H7 (cell line): Measurements from ENCODE around the gene WRAP53. TPM values are rescaled to one million over a fixed set of nuclear protein-coding genes. Genes with fewer than 3 reads are reported as not detected.

Source experiments
- DNase-seq: peaks from one replicate; pipeline ENCODE4 v3.0.0; 2012
- H3K27me3 ChIP-seq: 2 replicates; pipeline ENCODE4 v1.6.0; 2011; ENCODE audit warnings: mild to moderate bottlenecking, low read length; ENCODE audit not compliant: control insufficient read depth, insufficient read depth
- H3K36me3 ChIP-seq: replicated peaks from 2 replicates; pipeline ENCODE4 v1.5.1; 2011; ENCODE audit warnings: low read length; ENCODE audit not compliant: control insufficient read depth, insufficient read depth
- H3K4me3 ChIP-seq: 2 replicates; pipeline ENCODE4 v1.5.1; 2011; ENCODE audit warnings: low read depth, mild to moderate bottlenecking, control low read depth, low read length, moderate library complexity; ENCODE audit not compliant: insufficient read depth
- total RNA-seq: library from RNA; depleted of rRNA; stranded (reverse); fragments of >200 nt; shearing (Covaris generic); gene quantifications from 2 replicates; pipeline ENCODE4 v1.2.3, GENCODE V29; 2014

WRAP53 gene
- total RNA-seq, 1 experiment from 2014 or later, result 41.3 TPM

- peak; percentile 89 for DNase-seq
- no peak overlapping the region for H3K4me3 ChIP-seq
- peaks cover 11% of the 10 kb centered on the region for H3K27me3 ChIP-seq
- no peaks in the 10 kb centered on the region; the same call in 1 of the 2 replicates for H3K36me3 ChIP-seq
Measured at GRCh38 chr17:7656958-7657609, 31.2 kb upstream of the WRAP53 start.

DNA sequence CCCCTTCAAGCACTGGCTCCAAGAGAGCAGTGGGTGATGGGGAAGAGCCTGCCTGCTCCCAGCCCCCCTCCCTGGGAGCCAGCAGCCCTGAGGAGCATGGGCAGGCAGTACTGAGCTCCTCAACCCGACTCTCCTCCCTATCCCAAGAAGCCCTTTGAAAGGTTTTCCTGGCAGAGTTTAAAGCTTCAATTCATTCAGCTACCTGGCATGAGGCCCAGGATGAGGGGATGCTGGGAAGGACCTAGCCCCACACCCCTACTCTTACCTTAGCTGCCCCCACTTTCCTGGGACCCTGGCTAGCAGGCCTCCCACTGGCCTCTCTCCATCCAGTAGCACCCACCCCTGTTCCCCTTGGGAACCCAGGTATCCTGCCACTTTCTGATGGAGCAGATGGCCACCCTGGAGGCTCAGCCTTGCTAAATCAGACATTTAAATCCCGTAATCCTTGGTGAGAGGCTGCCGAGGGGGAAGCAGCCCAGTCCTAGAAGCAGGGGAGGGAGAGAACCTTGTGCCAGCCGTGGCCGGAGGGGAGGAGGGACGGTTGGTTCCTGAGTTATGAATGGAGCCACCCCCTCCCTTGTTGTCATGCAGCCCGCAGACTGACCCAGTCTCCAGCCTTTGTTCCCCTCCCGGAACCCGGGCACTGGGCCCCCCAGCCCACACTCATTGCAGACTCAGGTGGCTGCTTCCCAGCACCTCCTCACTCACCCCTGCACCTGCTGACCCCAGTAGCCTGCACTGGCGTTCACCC is 20.4 kb upstream of the WRAP53 start:
- Histone ChIP-seq H3K4me3 (no peak overlapping the region), H3K27me3 (no peaks in the 10 kb centered on the region), H3K36me3 (peaks cover 25% of the 10 kb centered on the region)
- peak; percentile 36 for DNase-seq

GRCh38 chr17:7668482-7668881 is 19.8 kb upstream of the WRAP53 start:
- no peak for DNase-seq
- no peak overlapping the region for H3K4me3 ChIP-seq
- peaks cover 30% of the 10 kb centered on the region for H3K36me3 ChIP-seq
- H3K27me3 ChIP-seq, result no peaks in the 10 kb centered on the region

DNA sequence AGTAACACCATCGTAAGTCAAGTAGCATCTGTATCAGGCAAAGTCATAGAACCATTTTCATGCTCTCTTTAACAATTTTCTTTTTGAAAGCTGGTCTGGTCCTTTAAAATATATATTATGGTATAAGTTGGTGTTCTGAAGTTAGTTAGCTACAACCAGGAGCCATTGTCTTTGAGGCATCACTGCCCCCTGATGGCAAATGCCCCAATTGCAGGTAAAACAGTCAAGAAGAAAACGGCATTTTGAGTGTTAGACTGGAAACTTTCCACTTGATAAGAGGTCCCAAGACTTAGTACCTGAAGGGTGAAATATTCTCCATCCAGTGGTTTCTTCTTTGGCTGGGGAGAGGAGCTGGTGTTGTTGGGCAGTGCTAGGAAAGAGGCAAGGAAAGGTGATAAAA is 15.0 kb upstream of the WRAP53 start:
- no peak overlapping the region for H3K4me3 ChIP-seq
- peaks cover 47% of the 10 kb centered on the region for H3K36me3 ChIP-seq
- peak; percentile 73 for DNase-seq
- no peaks in the 10 kb centered on the region for H3K27me3 ChIP-seq

- peak; percentile 13 for DNase-seq
- Histone ChIP-seq H3K36me3 (peaks cover 42% of the 10 kb centered on the region), H3K4me3 (no peak overlapping the region), H3K27me3 (no peaks in the 10 kb centered on the region)
Measured at GRCh38 chr17:7674934-7675333, 13.3 kb upstream of the WRAP53 start.

- H3K4me3 ChIP-seq, result no peak overlapping the region
- DNase-seq, result peak; percentile 69
- no peaks in the 10 kb centered on the region for H3K27me3 ChIP-seq
- peaks cover 33% of the 10 kb centered on the region for H3K36me3 ChIP-seq
Measured at GRCh38 chr17:7676533-7676932, 11.7 kb upstream of the WRAP53 start.

- Histone ChIP-seq H3K27me3 (no peaks in the 10 kb centered on the region), H3K36me3 (peaks cover 28% of the 10 kb centered on the region), H3K4me3 (no peak overlapping the region)
- DNase-seq, result peak; percentile 79
Measured at GRCh38 chr17:7677388-7678067, 10.7 kb upstream of the WRAP53 start.

DNA sequence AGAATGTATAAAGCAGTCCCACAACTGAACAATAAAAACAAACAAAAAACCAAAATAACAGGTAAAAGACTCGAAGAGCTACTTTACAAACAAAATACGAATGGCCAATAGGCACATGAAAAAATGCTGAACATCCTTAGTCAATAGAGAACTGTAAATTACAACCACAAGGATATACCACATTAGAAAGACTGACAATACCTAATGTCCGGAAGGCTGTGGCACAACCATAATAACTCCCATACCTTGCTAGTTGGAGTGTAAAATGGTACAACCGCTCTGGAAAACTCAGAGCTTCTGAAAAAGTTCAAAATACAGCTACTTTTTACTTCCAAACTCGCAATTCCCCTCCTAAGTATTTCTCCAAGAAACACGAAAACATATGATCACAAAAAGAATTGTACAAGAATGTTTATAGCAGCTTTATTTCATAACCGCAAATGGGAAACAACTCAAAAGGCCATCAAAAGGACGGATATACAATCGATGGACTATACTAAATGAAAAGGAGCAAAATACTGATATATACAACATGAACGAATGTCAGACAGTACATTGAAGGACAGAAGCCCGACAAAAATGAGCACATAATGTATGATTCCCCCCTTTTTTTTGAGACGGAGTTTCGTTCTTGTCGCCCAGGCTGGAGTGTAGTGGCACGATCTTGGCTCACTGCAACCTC is 3.3 kb upstream of the WRAP53 start:
- no peaks in the 10 kb centered on the region for H3K27me3 ChIP-seq
- no peaks in the 10 kb centered on the region for H3K36me3 ChIP-seq
- peak overlapping the region; percentile 98 for H3K4me3 ChIP-seq
- no peak for DNase-seq

DNA sequence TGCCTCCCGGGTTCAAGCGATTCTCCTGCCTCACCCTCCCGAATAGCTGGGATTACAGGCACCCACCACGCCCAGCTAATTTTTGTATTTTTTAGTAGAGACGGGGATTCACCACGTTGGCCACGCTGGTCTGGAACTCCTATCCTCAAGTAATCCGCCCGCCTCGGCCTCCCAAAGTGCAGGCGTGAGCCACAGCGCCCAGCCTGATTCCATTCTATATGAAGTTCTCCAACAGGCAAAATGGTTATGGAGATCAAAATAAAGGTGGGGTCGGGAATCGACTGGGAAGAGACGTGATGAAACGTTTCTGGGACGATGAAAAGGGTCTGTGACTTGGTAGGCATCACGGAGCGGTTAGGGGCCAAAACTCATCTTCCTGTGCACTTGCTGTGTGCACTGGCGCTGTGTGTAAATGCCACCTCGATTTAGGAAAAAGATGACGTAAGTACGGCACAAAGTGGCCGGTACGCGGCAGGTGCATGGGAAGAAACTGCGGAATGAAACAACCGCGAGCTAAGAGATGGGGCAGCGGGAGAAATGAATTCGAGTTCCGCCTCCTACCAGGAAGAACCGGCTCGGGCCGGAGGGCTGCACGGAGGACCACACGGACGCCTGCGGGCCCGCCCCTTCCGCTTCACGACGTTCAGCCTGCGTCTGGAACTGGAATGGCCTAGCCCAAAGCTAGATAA is 2.6 kb upstream of the WRAP53 start:
- Histone ChIP-seq H3K36me3 (no peaks in the 10 kb centered on the region), H3K4me3 (peak overlapping the region; percentile 98), H3K27me3 (no peaks in the 10 kb centered on the region)
- DNase-seq, result peak; percentile 91

DNA sequence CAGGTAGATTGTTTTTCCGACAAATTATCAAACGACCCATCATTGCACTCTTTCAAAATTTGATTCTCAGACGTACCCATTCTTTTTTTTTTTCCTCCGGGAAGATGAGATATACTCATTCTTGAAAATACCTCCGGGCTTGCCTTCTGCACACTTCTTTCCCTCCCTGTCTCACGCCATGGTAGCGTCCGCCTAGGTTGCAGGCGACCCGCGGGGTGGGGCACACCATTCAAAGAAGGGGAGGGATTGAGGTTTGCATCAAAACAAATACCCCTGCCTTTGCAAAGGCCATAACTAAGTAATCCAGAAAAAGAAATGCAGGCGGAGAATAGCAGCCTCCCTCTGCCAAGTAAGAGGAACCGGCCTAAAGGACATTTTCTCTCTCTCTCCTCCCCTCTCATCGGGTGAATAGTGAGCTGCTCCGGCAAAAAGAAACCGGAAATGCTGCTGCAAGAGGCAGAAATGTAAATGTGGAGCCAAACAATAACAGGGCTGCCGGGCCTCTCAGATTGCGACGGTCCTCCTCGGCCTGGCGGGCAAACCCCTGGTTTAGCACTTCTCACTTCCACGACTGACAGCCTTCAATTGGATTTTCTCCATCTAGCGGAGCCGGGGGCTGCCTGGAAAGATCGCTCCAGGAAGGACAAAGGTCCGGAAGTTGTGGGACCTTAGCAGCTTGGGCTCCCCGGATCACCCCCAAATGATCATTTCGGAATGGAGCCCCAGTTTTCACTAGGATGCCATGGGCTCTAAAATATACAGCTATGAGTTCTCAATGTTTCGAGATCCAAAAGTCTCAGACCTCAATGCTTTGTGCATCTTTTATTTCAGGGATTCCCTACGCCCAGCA is 1.8 kb upstream of the WRAP53 start:
- DNase-seq, result peak; percentile 77
- Histone ChIP-seq H3K27me3 (no peaks in the 10 kb centered on the region), H3K36me3 (no peaks in the 10 kb centered on the region; the same call in 1 of the 2 replicates), H3K4me3 (peak overlapping the region; percentile 98)

- Histone ChIP-seq H3K4me3 (peak within 1 kb of the TSS; percentile 98), H3K36me3 (no peaks in the 10 kb centered on the region; the same call in 1 of the 2 replicates), H3K27me3 (no peaks in the 10 kb centered on the region)
- peak; percentile 87 for DNase-seq
Measured at GRCh38 chr17:7687072-7687907, 987 bp upstream of the WRAP53 start, which contains the start of gene TP53. TP53 (minus strand) TSS chr17:7687490; CDS start chr17:7676594, 10,896 bp downstream.

DNA sequence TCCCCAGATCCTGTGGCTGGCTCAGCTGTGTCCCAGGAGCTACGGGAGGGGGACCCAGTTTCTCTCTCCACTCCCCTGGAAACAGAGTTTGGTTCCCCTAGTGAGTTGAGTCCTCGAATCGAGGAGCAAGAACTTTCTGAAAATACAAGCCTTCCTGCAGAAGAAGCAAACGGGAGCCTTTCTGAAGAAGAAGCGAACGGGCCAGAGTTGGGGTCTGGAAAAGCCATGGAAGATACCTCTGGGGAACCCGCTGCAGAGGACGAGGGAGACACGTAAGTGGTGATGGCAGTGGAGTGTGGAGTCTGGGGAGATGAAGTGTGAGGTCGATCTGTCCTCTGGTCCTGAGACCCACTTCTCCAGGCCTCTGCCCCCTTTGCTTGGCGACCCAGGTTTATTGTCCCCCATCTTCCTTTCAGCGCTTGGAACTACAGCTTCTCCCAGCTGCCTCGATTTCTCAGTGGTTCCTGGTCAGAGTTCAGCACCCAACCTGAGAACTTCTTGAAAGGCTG is 585 bp downstream of the WRAP53 start:
- no peak for DNase-seq
- no peaks in the 10 kb centered on the region for H3K27me3 ChIP-seq
- no peaks in the 10 kb centered on the region; the same call in 1 of the 2 replicates for H3K36me3 ChIP-seq
- peak overlapping the region; percentile 76 for H3K4me3 ChIP-seq
